ENCODE measurements around the gene RPS16.
"Not testable (repeated sequence)": the region's sequence is repeated elsewhere in the genome, so short reads cannot be mapped to it uniquely, and the experiment has no call there.

RPS16 gene

GRCh38 chr19:39435499-39436349, at the start of gene RPS16:
TSS of gene RPS16 (minus strand) at chr19:39435949. CDS start at chr19:39435895, 54 bp downstream.
- peak; percentile 95 for DNase-seq (ENCODE audit: low spot score)

- DNase-seq (ENCODE audit: low spot score) = no peak
These were observed 47.4 kb upstream of the RPS16 start for GRCh38 chr19:39483141-39483540.

GRCh38 chr19:39481676-39482075, 45.9 kb upstream of the RPS16 start:
- no peak for DNase-seq (ENCODE audit: low spot score)

- DNase-seq (ENCODE audit: low spot score) = no peak
These were observed 45.4 kb upstream of the RPS16 start for GRCh38 chr19:39481229-39481545.

- DNase-seq (ENCODE audit: low spot score) = peak; percentile 88
These were observed 44.8 kb upstream of the RPS16 start, which contains the start of gene TIMM50 for GRCh38 chr19:39480337-39481228. TSS of gene TIMM50 (plus strand) at chr19:39480838. CDS start at chr19:39480854, 16 bp downstream.

GRCh38 chr19:39479916-39480315, 44.2 kb upstream of the RPS16 start:
- DNase-seq (ENCODE audit: low spot score) = no peak

- not testable (repeated sequence) for DNase-seq (ENCODE audit: low spot score)
These were observed 43.6 kb upstream of the RPS16 start for GRCh38 chr19:39479319-39479801.

GRCh38 chr19:39475748-39476147, 40.0 kb upstream of the RPS16 start:
- no peak for DNase-seq (ENCODE audit: low spot score)

GRCh38 chr19:39474139-39474620, 38.4 kb upstream of the RPS16 start:
- peak; percentile 31 for DNase-seq (ENCODE audit: low spot score)

GRCh38 chr19:39473443-39473960, 37.8 kb upstream of the RPS16 start:
- no peak for DNase-seq (ENCODE audit: low spot score)

- no peak for DNase-seq (ENCODE audit: low spot score)
These were observed 37.1 kb upstream of the RPS16 start for GRCh38 chr19:39472746-39473442.

GRCh38 chr19:39471756-39472536, 36.2 kb upstream of the RPS16 start:
- no peak for DNase-seq (ENCODE audit: low spot score)

- no peak for DNase-seq (ENCODE audit: low spot score)
These were observed 35.1 kb upstream of the RPS16 start for GRCh38 chr19:39470724-39471339.

GRCh38 chr19:39469567-39469966, 33.8 kb upstream of the RPS16 start:
- no peak for DNase-seq (ENCODE audit: low spot score)

GRCh38 chr19:39469036-39469435, 33.3 kb upstream of the RPS16 start:
- DNase-seq (ENCODE audit: low spot score) = no peak

GRCh38 chr19:39467941-39468340, 32.2 kb upstream of the RPS16 start:
- DNase-seq (ENCODE audit: low spot score) = no peak

GRCh38 chr19:39465956-39466747, 30.4 kb upstream of the RPS16 start:
- DNase-seq (ENCODE audit: low spot score) = no peak

- DNase-seq (ENCODE audit: low spot score) = no peak
These were observed 27.7 kb upstream of the RPS16 start for GRCh38 chr19:39463403-39463802.

GRCh38 chr19:39451257-39451656, 15.5 kb upstream of the RPS16 start:
- DNase-seq (ENCODE audit: low spot score) = not testable (repeated sequence)
